ACC112 (cell line): ENCODE results near the gene TLX1.

Experiments
- H2AFZ ChIP-seq: fragments of 200-600 bp; sonication (generic); one replicate; pipeline ENCODE4 v1.6.0; 2017; ENCODE audit warnings: antibody characterized with exemption, low read length; ENCODE audit not compliant: unreplicated experiment
- H3K27ac ChIP-seq: fragments of 200-600 bp; sonication (generic); 2 replicates; pipeline ENCODE4 v1.5.1; 2014; ENCODE audit warnings: low read depth, mild to moderate bottlenecking, antibody characterized with exemption, low read length, moderate library complexity
- H3K27me3 ChIP-seq: fragments of 200-600 bp; sonication (generic); 2 replicates; pipeline ENCODE4 v1.6.1; 2014; ENCODE audit warnings: mild to moderate bottlenecking, antibody characterized with exemption, low read length, moderate library complexity, mixed read lengths; ENCODE audit not compliant: insufficient read depth
- H3K36me3 ChIP-seq: fragments of 200-600 bp; sonication (generic); 2 replicates; pipeline ENCODE4 v1.6.1; 2016; ENCODE audit warnings: mild to moderate bottlenecking, antibody characterized with exemption, low read length, moderate library complexity, mixed read lengths; ENCODE audit not compliant: insufficient read depth
- H3K4me1 ChIP-seq: fragments of 200-600 bp; sonication (generic); one replicate; pipeline ENCODE4 v1.6.1; 2016; ENCODE audit warnings: low read length, mixed read lengths; ENCODE audit not compliant: insufficient read depth, unreplicated experiment, control insufficient read depth
- H3K4me3 ChIP-seq: fragments of 200-600 bp; sonication (generic); 2 replicates; pipeline ENCODE4 v1.5.1; 2014; ENCODE audit warnings: mild to moderate bottlenecking, low read depth, low read length
- H3K79me2 ChIP-seq: fragments of 200-600 bp; sonication (generic); one replicate; pipeline ENCODE4 v1.6.0; 2016; ENCODE audit warnings: low read length; ENCODE audit not compliant: control insufficient read depth, unreplicated experiment, insufficient read depth

Gene TLX1

GRCh38 chr10:101182936-101183335, 51.8 kb downstream of the TLX1 start:
- Histone ChIP-seq H3K27ac (no peak overlapping the region), H3K27me3 (peaks cover 60% of the 10 kb centered on the region), H3K79me2 (no peaks in the 10 kb centered on the region), H3K36me3 (no peaks in the 10 kb centered on the region), H3K4me3 (no peak overlapping the region), H2AFZ (no peak overlapping the region), H3K4me1 (no peaks in the 10 kb centered on the region)

DNA sequence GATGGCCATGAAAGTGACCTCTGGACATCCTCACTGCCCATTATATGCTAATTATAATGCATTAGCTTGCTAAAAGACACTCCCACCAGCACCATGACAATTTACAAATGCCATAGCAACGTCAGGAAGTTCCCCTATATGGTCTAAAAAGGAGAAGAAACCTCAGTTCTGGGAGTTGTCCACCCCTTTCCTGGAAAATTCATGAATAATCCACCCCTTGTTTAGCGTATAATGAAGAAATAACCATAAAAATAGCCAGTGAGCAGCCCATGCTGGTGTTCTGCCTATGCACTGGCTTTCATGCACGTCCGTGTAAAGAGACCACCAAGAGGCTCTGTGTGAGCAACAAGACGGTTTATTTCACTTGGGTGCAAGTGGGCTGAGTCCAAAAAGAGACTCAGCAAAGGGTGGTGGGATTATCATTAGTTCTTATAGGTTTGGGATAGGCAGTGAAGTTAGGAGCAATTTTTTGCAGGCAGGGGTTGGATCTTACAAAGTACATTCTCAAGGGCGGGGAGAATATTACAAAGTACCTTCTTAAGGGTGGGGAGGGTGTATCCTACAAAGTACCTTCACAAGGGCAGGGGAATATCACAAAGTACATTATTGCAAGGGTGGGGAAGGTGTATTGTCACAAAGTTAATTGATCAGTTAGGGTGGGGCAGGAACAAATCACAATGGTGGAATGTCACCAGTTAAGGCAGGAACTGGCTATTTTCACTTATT, 52.5 kb downstream of the TLX1 start:
- Histone ChIP-seq H3K27me3 (peaks cover 59% of the 10 kb centered on the region), H3K4me1 (no peaks in the 10 kb centered on the region), H3K4me3 (no peak overlapping the region), H3K27ac (no peak overlapping the region), H2AFZ (no peak overlapping the region), H3K79me2 (no peaks in the 10 kb centered on the region), H3K36me3 (no peaks in the 10 kb centered on the region)
